GM21717 (cell line): ENCODE measurements around the gene PRSS1.

ENCODE experiments used
- ATAC-seq: cut with Tn5 transposase; IDR thresholded peaks from one replicate; pipeline ENCODE4 v1.9.1; 2021; ENCODE audit warnings: mild to moderate bottlenecking, moderate library complexity; ENCODE audit not compliant: unreplicated experiment

The PRSS1 gene

GRCh38 chr7:142791502-142791901 is 42.2 kb downstream of the PRSS1 start:
- no peak for ATAC-seq

- ATAC-seq = no peak
These were observed 42.9 kb downstream of the PRSS1 start for GRCh38 chr7:142792129-142792528.

- ATAC-seq = no peak
These were observed 43.3 kb downstream of the PRSS1 start for GRCh38 chr7:142792593-142792992.

- no peak for ATAC-seq
These were observed 43.9 kb downstream of the PRSS1 start for GRCh38 chr7:142793156-142793555.

- ATAC-seq = no peak
These were observed 46.1 kb downstream of the PRSS1 start for GRCh38 chr7:142795339-142795863.

GRCh38 chr7:142796001-142796500 is 46.8 kb downstream of the PRSS1 start:
- ATAC-seq = no peak

GRCh38 chr7:142796501-142797390 is 47.5 kb downstream of the PRSS1 start:
- ATAC-seq = peak; percentile 44

GRCh38 chr7:142797391-142798377 is 48.4 kb downstream of the PRSS1 start:
- ATAC-seq = peak; percentile 42

- no peak for ATAC-seq
These were observed 49.5 kb downstream of the PRSS1 start for GRCh38 chr7:142798451-142799436.

- ATAC-seq = no peak
These were observed 50.2 kb downstream of the PRSS1 start for GRCh38 chr7:142799437-142799835.

- ATAC-seq = no peak
These were observed 50.8 kb downstream of the PRSS1 start for GRCh38 chr7:142800088-142800487.

- no peak for ATAC-seq
These were observed 51.5 kb downstream of the PRSS1 start for GRCh38 chr7:142800699-142801260.

GRCh38 chr7:142801601-142802295 is 52.5 kb downstream of the PRSS1 start:
- ATAC-seq = no peak

- ATAC-seq = no peak
These were observed 53.0 kb downstream of the PRSS1 start for GRCh38 chr7:142802301-142802700.
